ENCODE results near the gene NUP188.

GRCh38 chr9:129006328-129007034 lies 59.0 kb downstream of the NUP188 start:
- TF ChIP-seq ZFP3 (CRISPR knock-in tag; IDR thresholded peaks at IDR 0.05) (no peak), CREB5 (CRISPR knock-in tag; IDR thresholded peaks at IDR 0.05; ENCODE audit: low read depth) (no peak), ZNF70 (CRISPR knock-in tag; IDR thresholded peaks at IDR 0.05) (no peak), ARNTL (CRISPR knock-in tag; IDR thresholded peaks at IDR 0.05; ENCODE audit: borderline replicate concordance, low read depth) (no peak), TOX (CRISPR knock-in tag; IDR thresholded peaks at IDR 0.05; ENCODE audit: borderline replicate concordance) (no peak), POU6F1 (CRISPR knock-in tag; IDR thresholded peaks at IDR 0.05; ENCODE audit: borderline replicate concordance, low read depth) (no peak), RARB (CRISPR knock-in tag; IDR thresholded peaks at IDR 0.05) (no peak), TSHZ2 (CRISPR knock-in tag; IDR thresholded peaks at IDR 0.05) (no peak), ZFP30 (CRISPR knock-in tag; IDR thresholded peaks at IDR 0.05) (no peak)
- TF ChIP-seq, protein P1, sequence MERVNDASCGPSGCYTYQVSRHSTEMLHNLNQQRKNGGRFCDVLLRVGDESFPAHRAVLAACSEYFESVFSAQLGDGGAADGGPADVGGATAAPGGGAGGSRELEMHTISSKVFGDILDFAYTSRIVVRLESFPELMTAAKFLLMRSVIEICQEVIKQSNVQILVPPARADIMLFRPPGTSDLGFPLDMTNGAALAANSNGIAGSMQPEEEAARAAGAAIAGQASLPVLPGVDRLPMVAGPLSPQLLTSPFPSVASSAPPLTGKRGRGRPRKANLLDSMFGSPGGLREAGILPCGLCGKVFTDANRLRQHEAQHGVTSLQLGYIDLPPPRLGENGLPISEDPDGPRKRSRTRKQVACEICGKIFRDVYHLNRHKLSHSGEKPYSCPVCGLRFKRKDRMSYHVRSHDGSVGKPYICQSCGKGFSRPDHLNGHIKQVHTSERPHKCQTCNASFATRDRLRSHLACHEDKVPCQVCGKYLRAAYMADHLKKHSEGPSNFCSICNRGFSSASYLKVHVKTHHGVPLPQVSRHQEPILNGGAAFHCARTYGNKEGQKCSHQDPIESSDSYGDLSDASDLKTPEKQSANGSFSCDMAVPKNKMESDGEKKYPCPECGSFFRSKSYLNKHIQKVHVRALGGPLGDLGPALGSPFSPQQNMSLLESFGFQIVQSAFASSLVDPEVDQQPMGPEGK (CRISPR knock-in tag; IDR thresholded peaks at IDR 0.05; ENCODE audit: borderline replicate concordance): no peak
- TF ChIP-seq, protein P2, sequence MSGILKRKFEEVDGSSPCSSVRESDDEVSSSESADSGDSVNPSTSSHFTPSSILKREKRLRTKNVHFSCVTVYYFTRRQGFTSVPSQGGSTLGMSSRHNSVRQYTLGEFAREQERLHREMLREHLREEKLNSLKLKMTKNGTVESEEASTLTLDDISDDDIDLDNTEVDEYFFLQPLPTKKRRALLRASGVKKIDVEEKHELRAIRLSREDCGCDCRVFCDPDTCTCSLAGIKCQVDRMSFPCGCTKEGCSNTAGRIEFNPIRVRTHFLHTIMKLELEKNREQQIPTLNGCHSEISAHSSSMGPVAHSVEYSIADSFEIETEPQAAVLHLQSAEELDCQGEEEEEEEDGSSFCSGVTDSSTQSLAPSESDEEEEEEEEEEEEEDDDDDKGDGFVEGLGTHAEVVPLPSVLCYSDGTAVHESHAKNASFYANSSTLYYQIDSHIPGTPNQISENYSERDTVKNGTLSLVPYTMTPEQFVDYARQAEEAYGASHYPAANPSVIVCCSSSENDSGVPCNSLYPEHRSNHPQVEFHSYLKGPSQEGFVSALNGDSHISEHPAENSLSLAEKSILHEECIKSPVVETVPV (CRISPR knock-in tag; IDR thresholded peaks at IDR 0.05): no peak

Measured in SK-N-SH treated with all-trans-retinoic acid at 6 μM for 48 hours (cell line).